NB4 (cell line): ENCODE measurements around the gene NAPSA.

Experiments
- MAX ChIP-seq: IDR thresholded peaks from 2 replicates; pipeline ENCODE4 v1.6.1; 2011; ENCODE audit warnings: low read depth, low read length
- MYC ChIP-seq: IDR thresholded peaks from 2 replicates; pipeline ENCODE4 v1.6.1; 2011; ENCODE audit warnings: low read depth, low read length
- POLR2A ChIP-seq: IDR thresholded peaks from 2 replicates; pipeline ENCODE4 v1.6.1; 2011; ENCODE audit warnings: mild to moderate bottlenecking; ENCODE audit not compliant: insufficient read length; ENCODE audit errors: extremely low read depth
- TF ChIP-seq, protein P1 (sequence below): IDR thresholded peaks from one replicate; pipeline ENCODE4 v1.5.1; 2012; ENCODE audit warnings: low read depth, low read length

DNA sequence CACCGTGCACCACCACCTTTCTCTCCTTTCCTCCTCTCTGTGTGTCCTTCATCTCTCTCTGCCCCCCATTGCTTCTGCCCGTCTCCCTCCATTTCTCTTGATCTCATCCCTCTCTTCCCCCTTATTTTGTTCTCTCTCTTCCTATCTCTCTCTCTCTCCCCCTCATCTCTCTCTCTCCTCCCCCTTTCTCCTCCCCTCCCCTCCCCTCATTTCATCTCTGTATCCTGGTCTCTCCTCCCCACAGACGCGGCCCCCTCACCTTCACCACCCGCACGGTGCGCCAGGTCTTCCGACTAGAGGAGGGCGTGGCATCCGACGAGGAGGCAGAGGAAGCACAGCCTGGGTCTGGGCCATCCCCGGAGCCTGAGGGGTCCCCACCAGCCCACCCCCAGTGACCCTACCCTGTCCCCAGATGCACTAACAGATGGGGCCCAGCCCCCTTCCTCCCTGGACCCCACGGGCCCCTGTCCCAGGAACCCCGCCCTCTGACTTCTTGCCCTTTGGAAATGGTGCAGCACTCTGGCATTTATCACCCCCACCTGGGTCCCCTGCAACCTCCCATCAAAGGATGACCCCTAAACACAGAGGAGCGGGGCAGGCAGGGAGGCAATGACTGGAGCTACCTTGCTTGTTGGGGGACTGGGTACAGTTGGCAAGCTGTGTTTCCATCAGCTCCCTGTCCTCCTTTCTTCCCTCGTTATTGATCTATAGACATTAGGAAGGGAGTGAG lies 55.9 kb downstream of the NAPSA start:
- TF ChIP-seq POLR2A: no peak
- TF ChIP-seq, protein P1, sequence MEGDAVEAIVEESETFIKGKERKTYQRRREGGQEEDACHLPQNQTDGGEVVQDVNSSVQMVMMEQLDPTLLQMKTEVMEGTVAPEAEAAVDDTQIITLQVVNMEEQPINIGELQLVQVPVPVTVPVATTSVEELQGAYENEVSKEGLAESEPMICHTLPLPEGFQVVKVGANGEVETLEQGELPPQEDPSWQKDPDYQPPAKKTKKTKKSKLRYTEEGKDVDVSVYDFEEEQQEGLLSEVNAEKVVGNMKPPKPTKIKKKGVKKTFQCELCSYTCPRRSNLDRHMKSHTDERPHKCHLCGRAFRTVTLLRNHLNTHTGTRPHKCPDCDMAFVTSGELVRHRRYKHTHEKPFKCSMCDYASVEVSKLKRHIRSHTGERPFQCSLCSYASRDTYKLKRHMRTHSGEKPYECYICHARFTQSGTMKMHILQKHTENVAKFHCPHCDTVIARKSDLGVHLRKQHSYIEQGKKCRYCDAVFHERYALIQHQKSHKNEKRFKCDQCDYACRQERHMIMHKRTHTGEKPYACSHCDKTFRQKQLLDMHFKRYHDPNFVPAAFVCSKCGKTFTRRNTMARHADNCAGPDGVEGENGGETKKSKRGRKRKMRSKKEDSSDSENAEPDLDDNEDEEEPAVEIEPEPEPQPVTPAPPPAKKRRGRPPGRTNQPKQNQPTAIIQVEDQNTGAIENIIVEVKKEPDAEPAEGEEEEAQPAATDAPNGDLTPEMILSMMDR: no peak
- no peak for TF ChIP-seq MAX
- TF ChIP-seq MYC: no peak
